ENCODE data around the gene ZNF582.

Gene ZNF582

DNA sequence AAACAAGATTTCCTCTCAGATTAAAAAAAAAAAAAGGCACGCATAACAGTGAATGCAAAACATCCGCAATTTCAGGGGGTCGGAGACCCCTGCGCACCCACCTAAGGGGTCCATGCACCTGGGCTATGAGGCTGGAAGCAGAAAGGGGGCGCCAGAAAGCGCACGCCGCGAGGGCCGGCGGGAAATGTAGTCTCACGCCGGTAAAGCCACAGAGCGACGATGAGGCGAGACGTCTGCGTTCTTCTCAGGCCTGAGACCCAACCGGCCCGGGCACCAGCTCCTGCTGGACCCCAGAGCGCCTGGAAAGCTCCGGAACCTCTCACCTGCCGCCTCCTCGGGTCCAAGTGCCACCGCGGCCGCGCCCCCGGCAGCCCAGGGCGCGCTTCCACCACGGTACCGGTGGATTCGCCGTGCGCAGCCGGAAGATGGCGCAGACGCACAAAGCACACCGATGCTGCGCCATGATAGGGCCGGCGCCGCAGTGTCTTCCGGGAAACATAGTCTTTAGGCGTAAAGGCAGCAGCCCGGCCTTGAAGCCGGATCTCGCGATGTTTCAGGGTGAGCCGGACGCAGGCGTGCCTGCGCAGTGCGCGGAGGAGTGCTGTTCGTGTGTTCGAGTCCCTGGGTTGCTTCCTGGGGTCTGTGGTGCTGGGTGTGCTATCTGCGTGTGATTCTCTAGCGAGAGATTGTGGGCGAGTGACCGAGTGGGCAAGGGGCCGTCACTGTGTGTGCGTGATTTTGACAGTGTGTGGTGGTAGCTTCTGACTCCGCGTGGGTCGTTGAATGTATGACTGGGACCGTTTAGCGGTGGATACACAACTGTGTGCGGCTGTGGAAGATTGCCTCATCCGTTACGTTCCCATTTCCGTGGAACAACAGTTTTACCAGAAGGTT lies at the start of gene ZNF582:
Gene ZNF582 (minus strand): TSS at position 416 of the 894 bp plus-strand sequence. CDS start 1,782 bp downstream, outside the sequence.
- peak; percentile 89 for DNase-seq

DNA sequence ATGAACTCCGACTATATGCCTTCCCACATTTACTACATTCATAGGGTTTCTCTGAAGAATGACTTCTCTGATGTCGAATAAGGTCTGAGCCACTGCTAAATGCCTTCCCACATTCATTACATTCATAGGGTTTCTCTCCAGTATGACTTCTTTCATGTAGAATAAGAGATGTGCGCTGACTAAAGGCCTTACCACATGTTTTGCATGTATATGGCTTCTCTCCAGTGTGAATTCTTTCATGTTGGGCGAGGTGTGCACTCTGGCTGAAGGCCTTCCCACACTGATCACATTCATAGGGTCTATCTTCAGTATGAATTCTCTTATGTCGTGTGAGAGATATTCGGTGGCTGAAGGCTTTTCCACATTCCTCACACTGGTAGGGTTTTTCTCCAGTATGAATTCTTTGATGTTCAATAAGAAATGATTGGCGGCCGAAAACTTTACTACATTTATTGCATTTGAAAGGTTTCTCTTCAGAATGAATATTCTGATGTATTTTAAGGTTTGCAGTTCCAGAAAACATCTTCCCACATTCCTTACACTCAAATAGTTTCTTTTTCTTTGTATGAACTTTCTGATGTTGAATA lies 48.0 kb upstream of the ZNF582 start:
- no peak for DNase-seq

DNA sequence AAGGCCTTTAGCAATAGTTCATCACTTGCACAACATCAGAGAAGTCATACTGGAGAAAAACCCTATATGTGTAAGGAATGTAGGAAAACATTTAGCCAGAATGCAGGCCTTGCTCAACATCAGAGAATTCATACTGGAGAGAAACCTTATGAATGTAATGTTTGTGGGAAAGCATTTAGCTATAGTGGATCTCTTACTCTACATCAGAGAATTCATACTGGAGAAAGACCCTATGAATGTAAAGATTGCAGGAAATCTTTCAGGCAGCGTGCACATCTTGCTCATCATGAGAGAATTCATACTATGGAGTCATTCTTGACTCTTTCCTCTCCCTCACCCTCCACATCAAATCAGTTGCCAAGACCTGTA lies 30.6 kb upstream of the ZNF582 start:
- DNase-seq: no peak

DNA sequence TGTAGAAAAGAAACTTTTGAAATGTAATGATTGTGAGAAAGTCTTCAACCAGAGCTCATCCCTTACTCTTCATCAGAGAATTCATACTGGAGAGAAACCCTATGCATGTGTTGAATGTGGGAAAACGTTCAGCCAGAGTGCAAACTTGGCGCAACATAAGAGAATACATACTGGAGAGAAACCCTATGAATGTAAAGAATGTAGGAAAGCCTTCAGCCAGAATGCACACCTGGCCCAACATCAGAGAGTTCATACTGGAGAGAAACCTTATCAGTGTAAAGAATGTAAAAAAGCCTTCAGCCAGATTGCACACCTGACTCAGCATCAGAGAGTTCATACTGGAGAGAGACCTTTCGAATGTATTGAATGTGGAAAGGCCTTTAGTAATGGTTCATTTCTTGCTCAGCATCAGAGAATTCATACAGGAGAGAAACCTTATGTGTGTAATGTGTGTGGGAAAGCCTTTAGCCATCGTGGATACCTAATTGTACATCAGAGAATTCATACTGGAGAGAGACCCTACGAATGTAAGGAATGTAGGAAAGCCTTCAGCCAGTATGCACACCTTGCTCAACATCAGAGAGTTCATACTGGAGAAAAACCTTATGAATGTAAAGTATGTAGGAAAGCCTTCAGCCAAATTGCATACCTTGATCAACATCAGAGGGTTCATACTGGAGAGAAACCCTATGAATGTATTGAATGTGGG lies 30.1 kb upstream of the ZNF582 start:
- no peak for DNase-seq

DNA sequence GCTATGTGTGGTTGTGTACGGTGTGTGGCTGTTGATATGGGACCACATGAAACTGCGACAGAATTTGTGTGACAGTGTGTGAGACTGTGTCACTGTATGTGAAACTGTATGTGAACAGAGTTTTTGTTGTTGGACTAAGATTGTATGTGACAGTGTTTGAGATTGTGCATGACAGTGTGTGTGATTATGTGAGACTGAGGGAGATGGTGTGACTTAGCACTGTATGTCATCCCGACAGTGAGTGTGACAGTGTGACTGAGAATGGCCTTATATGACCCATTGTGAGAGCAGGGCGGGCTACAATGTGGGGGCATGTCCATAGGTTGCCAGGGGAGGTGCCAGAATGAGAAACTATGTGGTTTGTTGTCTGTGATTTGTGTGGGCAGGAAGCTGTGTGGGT lies 11.7 kb upstream of the ZNF582 start:
- no peak for DNase-seq

DNA sequence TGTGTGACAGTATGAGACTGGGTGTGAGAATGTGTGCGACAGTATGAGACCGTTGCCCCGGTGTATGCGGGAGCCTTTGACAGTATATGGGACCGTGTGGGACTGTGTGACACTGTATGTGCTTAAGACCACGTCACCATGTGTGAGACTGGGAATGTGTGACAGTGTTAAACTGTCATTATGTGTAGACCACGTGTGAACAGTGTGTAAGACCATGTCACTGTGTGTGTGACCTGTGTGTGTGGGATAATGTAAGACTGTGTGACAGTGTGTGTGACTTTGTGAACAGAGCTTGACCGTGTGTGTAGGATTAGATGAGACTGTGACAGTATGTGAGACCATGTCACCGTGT lies 11.3 kb upstream of the ZNF582 start:
- no peak for DNase-seq

DNA sequence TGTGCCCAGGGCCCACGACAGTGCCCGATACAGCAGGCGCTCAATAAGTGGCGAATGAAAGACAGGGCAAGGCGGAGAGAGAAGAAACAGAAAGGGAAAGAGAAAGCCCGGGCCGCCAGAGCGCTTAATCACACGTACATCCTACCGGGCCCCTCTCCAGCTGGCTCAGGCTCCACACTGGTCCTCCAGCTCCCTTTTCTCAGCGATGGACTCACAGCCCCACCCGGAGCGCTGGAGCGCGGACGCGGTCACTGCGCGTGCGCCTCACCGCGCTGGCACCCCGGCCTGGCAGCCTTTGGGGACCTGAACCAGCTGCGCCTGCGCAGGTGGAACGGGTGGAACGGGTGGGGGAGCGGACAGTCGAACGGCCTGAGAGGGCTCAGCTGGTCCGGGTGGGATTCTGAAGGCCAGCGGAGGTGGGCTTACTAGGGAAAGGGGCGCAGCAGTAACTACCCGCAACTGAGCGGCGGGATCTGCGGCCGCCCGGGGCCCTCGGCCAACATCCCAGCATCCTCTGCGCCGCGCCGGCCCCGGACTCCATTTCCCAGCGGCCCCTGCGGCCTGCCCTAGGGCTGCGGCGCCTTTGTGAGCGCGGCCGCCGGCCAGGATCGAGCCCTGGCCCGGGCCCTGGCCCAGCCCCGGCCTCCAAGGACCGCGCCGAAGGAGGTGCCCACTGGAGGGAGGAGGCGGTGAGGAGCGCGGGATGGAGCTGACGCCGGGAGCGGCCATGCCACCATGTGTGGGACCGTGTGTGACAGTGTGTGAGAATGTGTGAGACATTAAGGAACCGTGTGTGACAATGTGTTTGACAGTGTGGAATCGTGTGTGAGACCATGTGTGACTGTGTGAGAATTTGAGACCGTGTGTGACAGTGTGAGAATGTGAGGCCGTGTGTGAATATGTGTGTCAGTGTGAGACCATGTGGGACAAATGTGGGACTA lies 10.7 kb upstream of the ZNF582 start, which contains the start of gene ZNF583:
Gene ZNF583 (plus strand): TSS at position 569 of the 941 bp plus-strand sequence. CDS start 2,783 bp downstream, outside the sequence.
- peak; percentile 95 for DNase-seq

DNA sequence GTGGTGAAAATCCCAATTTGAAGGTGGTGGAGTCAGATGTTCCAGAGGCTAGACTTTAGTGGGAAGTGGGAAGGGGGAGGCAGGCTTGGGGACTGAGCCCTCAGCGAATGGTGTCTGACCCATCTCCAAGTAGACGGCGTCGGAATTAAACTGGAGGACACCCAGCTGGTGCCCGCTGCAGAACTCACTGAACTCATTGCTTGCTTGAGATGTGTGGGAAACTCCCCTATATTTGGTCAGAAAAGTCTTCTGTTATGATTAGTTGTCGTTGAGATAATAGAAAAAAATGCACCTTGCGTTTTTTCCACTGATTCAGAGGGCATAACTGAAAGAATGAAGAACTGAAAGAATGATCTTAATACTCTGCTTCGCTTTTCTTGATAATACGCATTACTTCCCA lies 9.9 kb upstream of the ZNF582 start:
- DNase-seq: no peak

DNA sequence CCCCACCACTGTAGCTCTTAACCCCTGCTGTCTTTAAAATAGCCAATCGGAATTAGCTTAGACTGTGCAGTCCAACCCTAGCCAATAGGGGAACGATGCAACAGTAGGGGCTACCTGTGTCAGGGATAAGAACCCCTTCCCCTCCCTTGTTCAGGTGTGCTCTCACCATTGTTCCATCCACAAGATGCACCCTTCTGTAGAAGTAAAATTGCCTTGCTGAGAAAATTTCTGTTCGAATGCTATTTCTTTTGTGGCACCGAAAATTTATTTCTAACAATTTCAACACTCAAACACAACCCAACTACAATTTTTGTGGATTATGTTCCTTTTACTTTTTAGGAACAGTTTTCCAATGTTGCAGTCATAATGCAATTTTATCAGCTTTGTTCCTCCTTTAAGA lies 7.2 kb upstream of the ZNF582 start:
- no peak for DNase-seq

DNA sequence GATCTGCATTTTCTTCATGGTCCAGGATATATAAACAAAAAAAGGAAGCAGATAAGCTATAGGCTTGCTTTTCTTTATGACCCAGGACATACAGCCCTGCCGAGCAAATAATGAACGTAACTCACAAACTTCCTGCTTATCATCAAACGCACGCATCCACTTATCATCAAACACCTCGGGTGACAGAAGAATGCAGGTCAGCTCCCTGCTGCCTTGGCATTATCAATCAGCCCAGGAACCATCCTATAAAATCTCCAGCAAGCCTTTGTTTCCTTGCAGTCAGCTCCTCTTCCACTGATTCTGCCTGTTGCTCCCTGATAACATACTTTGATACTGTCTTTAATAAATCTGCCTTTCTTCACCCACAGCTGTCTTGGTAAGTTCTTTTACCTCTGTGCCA lies 5.5 kb upstream of the ZNF582 start:
- DNase-seq: no peak

DNA sequence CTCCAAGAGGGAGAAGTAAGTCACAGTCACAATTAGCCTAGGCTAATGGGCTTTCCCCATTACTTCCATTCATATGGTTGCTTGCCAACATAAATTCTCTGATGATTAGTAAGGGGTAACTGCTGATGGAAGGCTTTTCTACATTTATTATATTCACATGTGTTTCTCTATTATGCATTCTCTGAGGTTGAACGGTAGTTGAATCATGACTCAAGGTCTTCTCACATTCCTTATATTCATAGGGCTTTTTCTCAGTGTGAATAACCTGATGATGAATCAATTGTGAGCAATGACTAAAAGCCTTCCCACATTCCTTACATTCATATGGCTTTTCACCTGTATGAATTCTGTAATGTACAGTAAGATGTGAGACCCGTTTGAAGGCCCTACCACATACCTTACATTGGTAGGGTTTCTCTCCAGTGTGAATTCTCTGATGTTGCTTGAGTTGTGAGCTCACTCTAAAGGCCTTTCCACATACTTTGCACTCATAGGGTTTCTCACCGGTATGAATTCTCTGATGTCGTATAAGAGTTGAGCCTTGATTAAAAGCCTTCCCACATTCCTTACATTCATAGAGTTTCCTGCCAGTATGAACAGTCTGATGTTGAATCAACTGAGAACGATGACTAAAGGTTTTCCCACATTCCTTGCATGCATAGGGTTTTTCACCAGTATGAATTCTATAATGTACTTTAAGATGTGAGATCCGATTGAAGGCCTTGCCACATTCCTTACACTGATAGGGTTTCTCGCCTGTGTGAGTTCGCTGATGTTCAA lies 9.3 kb downstream of the ZNF582 start:
- DNase-seq: no peak

DNA sequence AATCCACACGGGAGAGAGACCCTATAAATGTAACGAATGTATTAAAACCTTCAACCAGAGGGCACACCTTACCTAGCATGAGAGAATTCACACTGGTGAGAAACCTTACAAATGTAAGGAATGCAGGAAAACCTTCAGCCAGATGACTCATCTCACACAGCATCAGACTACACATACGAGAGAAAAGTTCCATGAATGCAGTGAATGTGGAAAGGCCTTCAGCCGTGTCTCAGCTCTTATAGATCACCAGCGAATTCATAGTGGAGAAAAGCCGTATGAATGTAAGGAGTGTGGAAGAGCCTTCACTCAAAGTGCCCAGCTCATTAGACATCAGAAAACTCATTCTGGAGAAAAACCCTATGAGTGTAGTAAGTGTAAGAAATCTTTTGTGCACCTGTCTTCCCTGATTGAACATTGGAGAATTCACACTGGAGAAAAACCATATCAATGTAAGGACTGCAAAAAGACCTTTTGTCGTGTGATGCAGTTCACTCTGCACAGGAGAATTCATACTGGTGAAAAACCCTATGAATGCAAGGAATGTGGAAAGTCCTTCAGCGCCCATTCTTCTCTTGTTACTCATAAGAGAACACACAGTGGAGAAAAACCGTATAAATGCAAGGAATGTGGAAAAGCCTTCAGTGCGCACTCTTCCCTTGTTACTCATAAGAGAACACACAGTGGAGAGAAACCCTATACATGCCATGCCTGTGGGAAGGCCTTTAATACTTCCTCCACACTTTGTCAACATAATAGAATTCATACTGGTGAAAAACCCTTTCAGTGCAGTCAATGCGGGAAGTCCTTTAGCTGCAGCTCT lies 16.0 kb downstream of the ZNF582 start:
- DNase-seq: no peak

DNA sequence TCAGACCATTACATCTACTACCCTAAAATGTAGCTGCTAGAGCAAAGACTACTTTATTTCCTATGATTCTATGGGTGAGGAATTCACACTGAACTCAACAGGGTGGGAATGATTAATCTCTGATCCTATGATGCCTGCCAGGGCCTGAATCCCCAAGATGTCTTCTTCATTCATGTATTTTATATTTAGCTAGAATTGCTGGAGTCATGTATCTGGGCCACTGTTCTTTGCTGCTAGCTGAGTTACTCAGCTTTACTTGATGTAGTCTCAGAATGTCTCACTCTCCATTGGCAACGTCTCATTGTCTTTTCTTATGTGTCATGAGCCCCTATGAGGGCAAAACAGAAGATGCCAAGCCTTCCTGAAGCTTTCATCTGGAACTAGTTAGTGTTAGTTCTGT lies 21.1 kb downstream of the ZNF582 start:
- no peak for DNase-seq

DNA sequence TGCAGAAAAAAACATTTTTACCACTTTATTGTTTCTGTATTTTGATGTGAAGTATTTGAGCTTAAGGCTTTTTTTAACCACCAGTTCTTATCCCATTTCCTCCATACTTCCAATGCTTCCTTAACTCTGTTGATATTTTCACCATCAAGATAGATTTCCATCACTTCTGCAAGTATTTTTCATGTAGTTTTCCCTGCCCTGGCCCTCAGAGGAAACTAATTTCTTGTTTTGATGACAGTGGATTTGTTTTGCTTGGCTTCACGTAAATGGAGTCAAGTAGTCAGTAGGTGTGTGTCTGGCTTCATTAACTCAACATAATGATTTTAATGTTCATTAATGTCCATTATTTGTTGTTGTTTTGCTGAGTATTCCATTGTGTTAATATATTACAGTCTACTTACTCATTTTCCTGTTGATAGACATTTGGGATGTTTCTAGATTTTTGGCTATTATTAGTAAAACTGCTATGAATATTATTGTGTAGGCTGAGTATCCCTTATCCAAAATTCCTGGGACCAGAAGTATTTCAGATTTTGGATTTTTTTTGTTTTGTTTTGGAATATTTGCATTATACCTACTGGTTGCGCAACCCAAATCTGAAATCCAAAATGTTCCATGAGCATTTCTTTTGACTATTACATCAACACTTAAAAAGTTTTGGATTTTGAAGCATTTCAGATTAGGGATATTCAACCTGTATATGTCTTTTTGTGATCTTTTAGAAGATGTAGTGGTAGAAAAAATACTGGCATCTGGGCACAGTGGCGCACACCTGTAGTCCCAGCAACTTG lies 23.3 kb downstream of the ZNF582 start:
- no peak for DNase-seq

DNA sequence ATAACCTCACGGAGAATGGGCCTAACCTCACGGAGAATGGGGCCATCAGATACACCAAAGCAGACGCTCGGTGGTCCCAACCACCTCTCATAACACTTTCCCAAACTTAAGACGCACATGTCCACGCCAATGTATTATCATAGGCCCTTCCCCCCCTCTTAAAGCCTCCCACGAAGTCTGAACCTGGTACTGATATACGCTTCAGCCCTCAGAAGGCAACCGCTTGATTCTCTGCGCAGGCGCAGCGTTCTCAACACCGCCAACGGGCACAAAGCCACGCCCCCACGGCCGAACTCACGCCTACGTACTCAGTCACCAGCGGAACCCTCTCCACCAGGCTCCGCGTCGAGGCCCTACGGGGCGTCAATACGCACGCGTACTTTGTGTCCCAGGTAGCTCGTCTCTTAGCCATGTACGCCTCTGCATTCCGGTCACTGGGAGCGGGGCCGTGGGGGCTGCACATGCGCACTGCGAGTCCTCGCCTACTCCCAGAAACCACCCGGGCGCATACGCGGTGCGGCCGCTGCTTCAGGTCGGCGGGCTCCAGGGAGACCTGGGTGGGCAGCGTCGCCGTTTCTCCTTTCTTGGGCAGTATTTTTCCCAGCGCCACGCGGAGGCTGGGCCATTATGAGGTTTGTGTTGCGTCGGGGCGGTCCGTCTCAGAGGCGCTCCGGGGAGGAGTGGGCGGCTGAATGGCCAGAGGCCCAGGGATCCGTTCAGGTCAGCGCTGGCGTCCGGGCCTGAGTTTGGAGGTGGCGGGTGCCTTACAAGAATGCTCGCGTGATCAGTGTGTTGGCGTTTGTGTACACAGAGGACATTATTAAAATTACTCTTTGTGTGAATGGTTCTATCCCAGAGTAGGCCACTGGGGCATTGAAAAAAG lies 25.3 kb downstream of the ZNF582 start:
- peak; percentile 89 for DNase-seq

DNA sequence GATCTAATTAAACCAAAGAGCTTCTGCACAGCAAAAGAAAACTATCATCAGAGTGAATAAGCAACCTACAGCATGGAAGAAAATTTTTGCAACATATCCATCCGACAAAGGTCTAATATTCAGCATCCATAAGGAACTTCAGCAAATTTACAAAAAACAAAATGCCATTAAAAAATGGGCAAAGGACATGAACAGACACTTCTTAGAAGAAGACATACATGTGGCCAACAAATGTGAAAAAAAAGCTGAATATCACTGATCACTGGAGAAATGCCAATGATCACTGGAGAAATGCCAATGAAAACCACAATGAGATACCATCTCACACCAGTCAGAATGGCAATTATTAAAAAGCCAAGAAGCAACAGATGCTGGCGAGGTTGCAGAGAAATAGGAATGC lies 32.5 kb downstream of the ZNF582 start:
- no peak for DNase-seq

DNA sequence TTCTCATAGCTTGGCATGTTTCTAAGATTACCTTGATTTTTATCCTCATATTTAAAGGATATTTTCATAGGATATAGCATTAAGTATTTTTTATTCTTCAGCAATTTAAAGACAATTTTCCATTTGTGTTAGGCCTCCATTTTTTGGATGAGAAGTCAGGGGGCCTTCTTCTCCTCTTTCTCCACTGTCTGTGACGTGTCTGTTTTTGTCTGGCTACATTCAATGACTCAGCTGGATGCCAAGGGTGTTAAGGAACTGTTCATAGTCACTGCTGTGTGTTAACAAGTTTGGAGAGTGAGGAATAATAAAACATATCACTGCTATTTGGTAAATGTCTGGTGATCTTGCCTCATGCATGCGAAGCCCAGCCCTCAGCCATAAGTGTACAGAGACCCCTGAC lies 36.4 kb downstream of the ZNF582 start:
- no peak for DNase-seq

DNA sequence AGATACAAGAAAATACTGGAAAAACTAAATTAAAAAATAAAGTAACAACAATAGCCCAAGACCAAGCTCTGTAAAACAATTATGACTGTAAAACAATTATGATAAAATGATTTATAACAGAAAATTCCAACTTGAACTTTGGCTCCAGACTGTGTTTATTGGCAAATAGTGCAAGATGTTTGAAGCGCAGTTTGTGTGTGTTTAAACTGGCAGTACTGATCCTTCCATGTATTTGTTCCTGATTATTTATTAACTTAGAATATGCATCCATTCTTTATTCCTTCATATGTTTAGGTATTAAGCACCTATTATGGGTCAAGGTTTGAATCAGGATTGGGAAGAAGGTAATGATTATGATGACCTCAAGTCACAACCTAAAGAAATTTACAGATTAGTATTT lies 37.8 kb downstream of the ZNF582 start:
- no peak for DNase-seq

DNA sequence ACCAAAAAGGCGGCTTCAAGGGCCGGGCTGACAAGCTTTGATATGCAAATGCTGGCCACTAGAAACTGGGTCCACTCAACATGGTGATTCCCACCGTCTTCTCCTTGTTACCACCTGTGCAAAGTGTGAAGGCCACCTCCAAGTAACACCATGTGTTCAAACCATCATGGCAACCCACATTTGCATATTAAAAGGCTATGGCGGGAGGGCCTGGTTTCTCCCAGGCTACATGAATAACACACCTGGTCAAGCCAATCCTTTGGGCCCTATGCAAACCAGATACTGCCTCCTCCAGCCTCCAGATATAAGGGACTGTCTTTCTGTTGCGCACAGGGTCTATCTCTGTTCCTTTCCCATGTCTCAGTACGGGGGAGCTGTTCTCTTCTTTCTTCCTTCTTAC lies 42.1 kb downstream of the ZNF582 start:
- DNase-seq: no peak

Data from activated CD8-positive, alpha-beta memory T cell treated with anti-CD3 and anti-CD28 coated beads, Interleukin-2, amount 50 U/mL, for 48 hours (primary cell).